ENCODE results near the gene RPL7A. TPM values are rescaled to one million over a fixed set of nuclear protein-coding genes. Genes with fewer than 3 reads are reported as not detected.
"Not testable (repeated sequence)": the region's sequence is repeated elsewhere in the genome, so short reads cannot be mapped to it uniquely, and the experiment has no call there.

Gene RPL7A
- total RNA-seq (1,000 to 10,000 TPM in 3 of 10 donors, 100 to 1,000 TPM in 7; 859 to 1,268 (median 927) TPM), polyA plus RNA-seq (1,000 to 10,000 TPM in 1 of 2 donors, 100 to 1,000 TPM in 1; 903 to 3,182 TPM)
- long read RNA-seq, donor 1, transcript RPL7A-202 (8 exons, 891 nt) = major isoform, 106 of 167 reads
- long read RNA-seq, donor 1, partial matches to known transcripts = 61 of 167 reads
- long read RNA-seq, donor 1, other reads (novel, unspliced or antisense) = 0 of 167 reads
- long read RNA-seq, donor 2, transcript RPL7A-202 (8 exons, 891 nt) = major isoform, 97 of 178 reads
- long read RNA-seq, donor 2, partial matches to known transcripts = 77 of 178 reads
- long read RNA-seq, donor 2, other reads (novel, unspliced or antisense) = 4 of 178 reads
- long read RNA-seq, donor 3, transcript RPL7A-202 (8 exons, 891 nt) = major isoform, 52 of 89 reads
- long read RNA-seq, donor 3, partial matches to known transcripts = 33 of 89 reads
- long read RNA-seq, donor 3, other reads (novel, unspliced or antisense) = 1 of 89 reads

DNA sequence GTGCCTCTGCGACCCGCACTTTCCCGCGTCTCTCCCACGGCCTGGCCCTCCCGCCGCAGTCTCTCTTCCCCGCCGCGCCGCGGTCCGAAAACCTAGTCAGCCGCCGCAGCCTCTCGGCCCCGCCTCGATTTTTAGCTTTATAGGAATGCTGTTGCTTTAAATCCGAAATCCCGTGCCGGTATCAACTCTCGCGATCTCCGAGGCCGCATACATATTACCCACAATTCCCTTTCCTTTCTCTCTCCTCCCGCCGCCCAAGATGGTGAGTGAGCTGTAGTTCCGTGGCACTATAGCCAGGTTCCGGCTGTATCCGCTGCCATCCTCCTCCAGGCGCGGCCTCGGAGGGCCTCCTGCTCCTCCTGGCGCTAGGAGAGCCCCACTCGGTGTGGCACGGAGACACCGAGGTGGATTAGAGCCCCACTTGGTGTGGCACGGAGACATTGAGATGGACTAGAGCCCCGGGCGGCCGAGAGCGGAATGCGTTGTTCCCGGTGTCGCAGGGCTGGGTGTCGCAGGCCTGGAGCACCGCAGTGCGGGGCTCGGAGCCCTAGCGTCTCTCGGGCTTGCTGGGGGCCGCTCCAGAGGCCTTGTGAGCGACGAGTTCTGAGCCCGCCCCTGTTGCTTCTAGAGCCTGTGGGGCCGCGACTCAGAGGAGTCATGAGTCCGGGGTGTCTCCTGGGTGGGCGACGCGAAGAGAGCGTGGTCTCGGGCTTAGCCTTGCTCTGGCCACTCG lies at the start of gene RPL7A, which contains the start of gene MED22:
TSS of gene RPL7A (plus strand) at position 234 of the 733 bp plus-strand sequence. CDS start at position 260, 26 bp downstream.
TSS of gene MED22 (minus strand) at position 147 of the 733 bp plus-strand sequence. CDS start 1,469 bp downstream, outside the sequence.
- no peaks in the 10 kb centered on the region for H3K9me3 ChIP-seq
- TF ChIP-seq, protein P1, sequence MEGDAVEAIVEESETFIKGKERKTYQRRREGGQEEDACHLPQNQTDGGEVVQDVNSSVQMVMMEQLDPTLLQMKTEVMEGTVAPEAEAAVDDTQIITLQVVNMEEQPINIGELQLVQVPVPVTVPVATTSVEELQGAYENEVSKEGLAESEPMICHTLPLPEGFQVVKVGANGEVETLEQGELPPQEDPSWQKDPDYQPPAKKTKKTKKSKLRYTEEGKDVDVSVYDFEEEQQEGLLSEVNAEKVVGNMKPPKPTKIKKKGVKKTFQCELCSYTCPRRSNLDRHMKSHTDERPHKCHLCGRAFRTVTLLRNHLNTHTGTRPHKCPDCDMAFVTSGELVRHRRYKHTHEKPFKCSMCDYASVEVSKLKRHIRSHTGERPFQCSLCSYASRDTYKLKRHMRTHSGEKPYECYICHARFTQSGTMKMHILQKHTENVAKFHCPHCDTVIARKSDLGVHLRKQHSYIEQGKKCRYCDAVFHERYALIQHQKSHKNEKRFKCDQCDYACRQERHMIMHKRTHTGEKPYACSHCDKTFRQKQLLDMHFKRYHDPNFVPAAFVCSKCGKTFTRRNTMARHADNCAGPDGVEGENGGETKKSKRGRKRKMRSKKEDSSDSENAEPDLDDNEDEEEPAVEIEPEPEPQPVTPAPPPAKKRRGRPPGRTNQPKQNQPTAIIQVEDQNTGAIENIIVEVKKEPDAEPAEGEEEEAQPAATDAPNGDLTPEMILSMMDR (IDR thresholded peaks at IDR 0.05) = peak in 2 of 9 donors; percentile 9 to 19
- peak; percentile 85 to 95 (median 92) for ATAC-seq
- WGBS, 2 donors = 0% methylated on average over 62 to 64 of the region's 64 CpGs
- peak within 1 kb of the TSS; percentile 52 to 99 (median 90) for H3K27ac ChIP-seq
- H3K4me1 ChIP-seq = peaks cover 5 to 34% (median 30%) of the 10 kb centered on the region in 9 donors
- intact Hi-C loops (cut with DNase I) = loop anchor here in 3 of 10 donors (2.0 to 10.0 kb wide), 3 partner anchors 27 to 137 kb away; partner anchors contain the start of gene CACFD1 (in 1 of the 3)
- H3K27me3 ChIP-seq = no peaks in the 10 kb centered on the region
- H3K36me3 ChIP-seq = peaks cover 0 to 76% (median 48%) of the 10 kb centered on the region in 9 donors
- peak; percentile 91 to 96 for DNase-seq
- peak within 1 kb of the TSS; percentile 71 to 100 (median 96) for H3K4me3 ChIP-seq

DNA sequence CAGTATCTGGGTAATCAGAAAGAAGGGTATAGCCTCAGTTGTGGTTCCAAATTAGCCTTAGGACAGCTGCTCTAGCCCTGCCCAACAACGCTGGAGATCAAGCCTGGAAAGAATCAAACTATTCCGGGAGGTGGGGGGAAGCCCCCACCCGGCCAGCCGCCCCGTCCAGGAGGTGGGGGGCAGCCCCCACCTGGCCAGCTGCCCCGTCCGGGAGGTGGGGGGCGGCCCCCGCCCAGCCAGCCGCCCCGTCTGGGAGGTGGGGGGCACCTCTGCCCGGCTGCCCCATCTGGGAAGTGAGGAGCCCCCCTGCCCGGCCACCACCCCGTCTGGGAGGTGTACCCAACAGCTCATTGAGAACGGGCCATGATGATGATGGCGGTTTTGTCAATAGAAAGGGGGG lies 48.0 kb upstream of the RPL7A start:
- WGBS, 2 donors = 80 to 81% methylated on average over 16 of the region's 16 CpGs
- intact Hi-C loops (cut with DNase I) = not testable (repeated sequence)

DNA sequence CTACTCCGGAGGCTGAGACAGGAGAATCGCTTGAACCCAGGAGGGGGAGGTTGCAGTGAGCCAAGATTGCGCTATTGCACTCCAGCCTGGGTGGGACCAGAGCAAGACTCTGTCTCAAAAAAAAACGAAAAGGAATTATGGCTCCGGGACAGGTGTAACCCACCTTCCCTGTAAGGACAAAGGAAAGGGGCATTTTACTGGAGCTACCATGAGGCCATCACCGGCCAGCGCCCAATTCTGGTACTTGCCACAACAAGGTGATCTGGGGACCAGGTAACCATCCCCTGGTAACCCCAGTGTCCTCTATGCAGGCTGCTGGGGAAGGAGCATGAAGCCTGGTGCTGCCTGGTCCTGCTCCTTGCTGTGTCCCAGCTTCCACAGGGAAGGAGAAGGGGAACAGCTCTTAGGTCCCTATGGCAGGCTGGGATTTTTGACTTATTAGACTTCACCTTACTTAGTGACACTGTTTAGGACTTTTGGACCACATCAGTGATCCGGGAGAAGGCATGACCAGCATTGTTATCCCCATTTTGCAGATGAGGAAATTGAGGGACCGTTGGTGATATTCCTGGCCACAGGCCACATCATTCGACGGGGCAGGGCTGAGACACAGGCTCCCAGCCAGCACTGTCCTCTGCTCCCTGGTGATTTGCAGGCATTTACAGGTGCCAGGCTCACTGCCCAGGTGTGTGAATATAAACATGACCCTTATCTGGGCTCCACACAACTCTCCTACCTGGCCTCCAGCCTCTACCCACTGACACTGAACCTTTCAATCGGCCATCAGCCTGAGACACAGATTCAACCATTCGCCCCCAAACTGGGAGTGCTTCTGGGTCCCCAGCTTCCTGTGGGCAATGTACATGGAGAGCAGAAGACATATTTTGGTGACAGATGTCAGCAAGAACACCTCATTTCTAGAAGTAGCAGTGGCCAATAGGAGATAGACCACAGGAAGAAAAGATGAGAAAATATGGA lies 46.5 kb upstream of the RPL7A start:
- no peaks in the 10 kb centered on the region for H3K36me3 ChIP-seq
- no peaks in the 10 kb centered on the region for H3K9me3 ChIP-seq
- ATAC-seq = no peak
- H3K27ac ChIP-seq = no peak overlapping the region
- peaks cover 0 to 34% (median 12%) of the 10 kb centered on the region in 7 donors for H3K27me3 ChIP-seq
- no peak for DNase-seq
- no peak overlapping the region for H3K4me3 ChIP-seq
- 90 to 93% methylated on average over 13 of the region's 13 CpGs for WGBS, 2 donors
- intact Hi-C loops (cut with DNase I) = no loop called here
- no peaks in the 10 kb centered on the region for H3K4me1 ChIP-seq
- TF ChIP-seq, protein P1 (IDR thresholded peaks at IDR 0.05) = no peak

More for the DNA sequence above, 48.0 kb upstream of the RPL7A start:
- H3K27ac ChIP-seq, H3K9me3 ChIP-seq, H3K36me3 ChIP-seq, H3K4me3 ChIP-seq, H3K4me1 ChIP-seq, DNase-seq, ATAC-seq: not testable (repeated sequence)
- peaks cover 0 to 36% (median 8%) of the 10 kb centered on the region in 7 donors for H3K27me3 ChIP-seq
